Body of pancreas (tissue), 4 donors: ENCODE results near the gene SPTBN2.

Experiments
- CTCF ChIP-seq, 7 experiments: fragments of 450-650 bp in 4 of 7; fragments of 200-600 bp in 3 of 7; sonication (generic) in 3 of 7; IDR thresholded peaks; one replicate each; pipeline ENCODE4 v1.5.1; 2016 to 2019; ENCODE audit warnings: antibody characterized with exemption in 7 of 7
- POLR2A ChIP-seq, 3 donors: fragments of 450-650 bp; IDR thresholded peaks; one replicate each; pipeline ENCODE4 v1.6.1; 2016; ENCODE audit warnings: antibody characterized with exemption in 3 of 3, mild to moderate bottlenecking in 2 of 3

GRCh38 chr11:66729447-66729846 is 431 bp upstream of the SPTBN2 start:
- TF ChIP-seq POLR2A (IDR thresholded peaks at IDR 0.05), result no peak
- no peak for TF ChIP-seq CTCF (IDR thresholded peaks at IDR 0.05)
